ENCODE measurements around the gene LZTFL1.

LZTFL1 gene

GRCh38 chr3:45807681-45808540 lies 34.0 kb downstream of the LZTFL1 start:
- no peak for DNase-seq (ENCODE audit: low read depth in 2 of 2)

GRCh38 chr3:45807133-45807532 lies 34.8 kb downstream of the LZTFL1 start:
- no peak for DNase-seq (ENCODE audit: low read depth in 2 of 2)

- DNase-seq (ENCODE audit: low read depth in 2 of 2), result no peak
Measured at GRCh38 chr3:45806072-45806471, 35.8 kb downstream of the LZTFL1 start.

GRCh38 chr3:45803252-45803935 lies 38.5 kb downstream of the LZTFL1 start:
- DNase-seq (ENCODE audit: low read depth in 2 of 2), result no peak

- DNase-seq (ENCODE audit: low read depth in 2 of 2), result no peak
Measured at GRCh38 chr3:45802146-45802545, 39.8 kb downstream of the LZTFL1 start.

GRCh38 chr3:45800611-45801010 lies 41.3 kb downstream of the LZTFL1 start:
- no peak for DNase-seq (ENCODE audit: low read depth in 2 of 2)

GRCh38 chr3:45799586-45799985 lies 42.3 kb downstream of the LZTFL1 start:
- no peak for DNase-seq (ENCODE audit: low read depth in 2 of 2)

- no peak for DNase-seq (ENCODE audit: low read depth in 2 of 2)
Measured at GRCh38 chr3:45798034-45798433, 43.9 kb downstream of the LZTFL1 start.

- DNase-seq (ENCODE audit: low read depth in 2 of 2), result no peak
Measured at GRCh38 chr3:45796902-45797637, 44.8 kb downstream of the LZTFL1 start.

- no peak for DNase-seq (ENCODE audit: low read depth in 2 of 2)
Measured at GRCh38 chr3:45795882-45796765, 45.8 kb downstream of the LZTFL1 start, which contains the start of gene SLC6A20. SLC6A20 (minus strand) TSS chr3:45796536; CDS start chr3:45796419, 117 bp downstream.

- no peak for DNase-seq (ENCODE audit: low read depth in 2 of 2)
Measured at GRCh38 chr3:45795509-45795881, 46.4 kb downstream of the LZTFL1 start.

- no peak for DNase-seq (ENCODE audit: low read depth in 2 of 2)
Measured at GRCh38 chr3:45794660-45795059, 47.3 kb downstream of the LZTFL1 start.

- DNase-seq (ENCODE audit: low read depth in 2 of 2), result no peak
Measured at GRCh38 chr3:45794177-45794560, 47.8 kb downstream of the LZTFL1 start.

GRCh38 chr3:45793482-45794176 lies 48.3 kb downstream of the LZTFL1 start:
- DNase-seq (ENCODE audit: low read depth in 2 of 2), result no peak

GRCh38 chr3:45792516-45793172 lies 49.3 kb downstream of the LZTFL1 start:
- DNase-seq (ENCODE audit: low read depth in 2 of 2), result no peak

- DNase-seq (ENCODE audit: low read depth in 2 of 2), result no peak
Measured at GRCh38 chr3:45792036-45792435, 49.9 kb downstream of the LZTFL1 start.

GRCh38 chr3:45790596-45790995 lies 51.3 kb downstream of the LZTFL1 start:
- no peak for DNase-seq (ENCODE audit: low read depth in 2 of 2)

- DNase-seq (ENCODE audit: low read depth in 2 of 2), result no peak
Measured at GRCh38 chr3:45789235-45789812, 52.6 kb downstream of the LZTFL1 start.

- DNase-seq (ENCODE audit: low read depth in 2 of 2), result no peak
Measured at GRCh38 chr3:45787551-45787950, 54.4 kb downstream of the LZTFL1 start.
